Right lobe of liver (tissue), 6 donors: ENCODE results near the gene PARVB. TPM values are rescaled to one million over a fixed set of nuclear protein-coding genes. Genes with fewer than 3 reads are reported as not detected.
A peak's percentile ranks its signal among the peaks of the same experiment; 100 is the strongest.

Experiments
- ATAC-seq, 4 donors: fragments of 200-7000 bp; cut with Tn5 transposase; one replicate each; pipeline ENCODE4 v1.9.1; 2020; ENCODE audit warnings: mild to moderate bottlenecking in 4 of 4, moderate library complexity in 4 of 4
- DNase-seq, 3 donors: peaks; one replicate each; pipeline ENCODE4 v3.0.0-alpha.2; 2020
- H3K27ac ChIP-seq, 3 donors: fragments of 200-600 bp; one replicate each; pipeline ENCODE4 v1.8.0; 2022
- H3K27me3 ChIP-seq, 2 donors: fragments of 200-600 bp; one replicate each; pipeline ENCODE4 v1.8.0; 2022
- H3K36me3 ChIP-seq, 4 donors: fragments of 200-600 bp; sonication (generic) in 1 of 4; one replicate each; pipeline versions ENCODE4 v1.5.1 to v1.8.0; 2017 to 2022; ENCODE audit warnings: control low read depth in 1 of 4
- H3K4me1 ChIP-seq, 4 donors: fragments of 200-600 bp; sonication (generic) in 1 of 4; one replicate each; pipeline versions ENCODE4 v1.5.1 to v1.8.0; 2017 to 2022; ENCODE audit warnings: control low read depth in 1 of 4
- H3K4me3 ChIP-seq, 3 donors: fragments of 200-600 bp; one replicate each; pipeline ENCODE4 v1.8.0; 2022
- H3K9me3 ChIP-seq, 4 donors: fragments of 200-600 bp; sonication (generic) in 1 of 4; one replicate each; pipeline versions ENCODE4 v1.5.1 to v1.8.0; 2017 to 2022; ENCODE audit warnings: control low read depth in 1 of 4
- POLR2A ChIP-seq: fragments of 450-650 bp; IDR thresholded peaks from one replicate; pipeline ENCODE4 v1.6.1; 2017; ENCODE audit warnings: antibody characterized with exemption, mild to moderate bottlenecking
- WGBS: methylation state at CpG from one replicate; pipeline ENCODE4 v1.1.6; 2018; ENCODE audit warnings: low coverage, low lambda C conversion rate; ENCODE audit not compliant: insufficient coverage; ENCODE audit errors: missing lambda C conversion rate; 5-methylcytosine and 5-hydroxymethylcytosine counted together
- intact Hi-C, 2 donors: fragments of 100-400 bp; cut with DNase I; formaldehyde crosslinking; loops; one replicate each; pipeline versions ENCODE4 v1.11.2 to v1.14.1; 2022
- total RNA-seq, 6 experiments: library from RNA; depleted of rRNA in 2 of 6; stranded (reverse); fragments of >200 nt in 2 of 6; fragmentation: NEBNext Ultra II Directional in 3 of 6; extraction: Animal tissue kit (Norgen Biotek cat#: 25700) in 3 of 6; gene quantifications; one replicate each; pipeline versions ENCODE4 v1.1.0 to v1.2.4, GENCODE V29; 2016 to 2023
- TF ChIP-seq, protein P1 (sequence below), 4 donors: fragments of 200-600 bp in 3 of 4; fragments of 450-650 bp in 1 of 4; IDR thresholded peaks; one replicate each; pipeline versions ENCODE4 v1.5.1 to v1.8.0; 2016 to 2022; ENCODE audit warnings: antibody characterized with exemption in 4 of 4, mild to moderate bottlenecking in 2 of 4
- donor health status: DM: no; HTN: yes; CAD: no.
- donor health status: DM: no; HTN: no; CAD: no.
- donor health status: DM: no; HTN: no; CAD: no.
- donor health status: DM: no; HTN: yes; CAD: no.
- donor health status: DM: no; HTN: yes; CAD: no.

The PARVB gene
- total RNA-seq, 6 experiments from 2014 or later: 14.2 to 21.3 (median 15.2) TPM

DNA sequence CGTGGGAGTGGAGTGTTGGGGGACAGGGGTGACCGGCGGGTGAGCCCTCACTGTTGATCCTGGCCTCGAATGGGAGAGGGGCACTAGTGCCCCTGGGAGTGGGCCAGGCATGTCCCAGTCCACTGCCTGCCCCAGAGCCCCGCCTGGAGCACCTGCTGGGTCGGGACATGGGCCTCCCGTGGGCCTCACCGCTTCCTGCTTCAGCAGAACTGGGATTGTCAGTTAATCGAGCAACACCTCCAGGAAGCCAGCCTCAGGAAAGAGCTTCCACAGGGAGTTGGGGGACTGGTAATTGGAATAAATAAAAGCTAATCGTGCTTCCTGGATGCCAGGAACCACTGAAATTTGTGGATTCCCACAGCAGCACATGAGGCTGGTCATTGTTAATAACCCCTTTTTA is 43.8 kb downstream of the PARVB start:
- no peaks in the 10 kb centered on the region for H3K9me3 ChIP-seq
- H3K27me3 ChIP-seq: no peaks in the 10 kb centered on the region
- H3K4me3 ChIP-seq: no peak overlapping the region
- no peak overlapping the region for H3K27ac ChIP-seq
- DNase-seq: no peak
- WGBS: 53% methylated on average over 7 of the region's 10 CpGs
- no peak for TF ChIP-seq POLR2A
- TF ChIP-seq, protein P1, sequence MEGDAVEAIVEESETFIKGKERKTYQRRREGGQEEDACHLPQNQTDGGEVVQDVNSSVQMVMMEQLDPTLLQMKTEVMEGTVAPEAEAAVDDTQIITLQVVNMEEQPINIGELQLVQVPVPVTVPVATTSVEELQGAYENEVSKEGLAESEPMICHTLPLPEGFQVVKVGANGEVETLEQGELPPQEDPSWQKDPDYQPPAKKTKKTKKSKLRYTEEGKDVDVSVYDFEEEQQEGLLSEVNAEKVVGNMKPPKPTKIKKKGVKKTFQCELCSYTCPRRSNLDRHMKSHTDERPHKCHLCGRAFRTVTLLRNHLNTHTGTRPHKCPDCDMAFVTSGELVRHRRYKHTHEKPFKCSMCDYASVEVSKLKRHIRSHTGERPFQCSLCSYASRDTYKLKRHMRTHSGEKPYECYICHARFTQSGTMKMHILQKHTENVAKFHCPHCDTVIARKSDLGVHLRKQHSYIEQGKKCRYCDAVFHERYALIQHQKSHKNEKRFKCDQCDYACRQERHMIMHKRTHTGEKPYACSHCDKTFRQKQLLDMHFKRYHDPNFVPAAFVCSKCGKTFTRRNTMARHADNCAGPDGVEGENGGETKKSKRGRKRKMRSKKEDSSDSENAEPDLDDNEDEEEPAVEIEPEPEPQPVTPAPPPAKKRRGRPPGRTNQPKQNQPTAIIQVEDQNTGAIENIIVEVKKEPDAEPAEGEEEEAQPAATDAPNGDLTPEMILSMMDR (IDR thresholded peaks at IDR 0.05): no peak
- H3K4me1 ChIP-seq: no peaks in the 10 kb centered on the region
- ATAC-seq: peak in 1 of 4 donors; percentile 19
- intact Hi-C loops: no loop called here
- no peaks in the 10 kb centered on the region for H3K36me3 ChIP-seq

DNA sequence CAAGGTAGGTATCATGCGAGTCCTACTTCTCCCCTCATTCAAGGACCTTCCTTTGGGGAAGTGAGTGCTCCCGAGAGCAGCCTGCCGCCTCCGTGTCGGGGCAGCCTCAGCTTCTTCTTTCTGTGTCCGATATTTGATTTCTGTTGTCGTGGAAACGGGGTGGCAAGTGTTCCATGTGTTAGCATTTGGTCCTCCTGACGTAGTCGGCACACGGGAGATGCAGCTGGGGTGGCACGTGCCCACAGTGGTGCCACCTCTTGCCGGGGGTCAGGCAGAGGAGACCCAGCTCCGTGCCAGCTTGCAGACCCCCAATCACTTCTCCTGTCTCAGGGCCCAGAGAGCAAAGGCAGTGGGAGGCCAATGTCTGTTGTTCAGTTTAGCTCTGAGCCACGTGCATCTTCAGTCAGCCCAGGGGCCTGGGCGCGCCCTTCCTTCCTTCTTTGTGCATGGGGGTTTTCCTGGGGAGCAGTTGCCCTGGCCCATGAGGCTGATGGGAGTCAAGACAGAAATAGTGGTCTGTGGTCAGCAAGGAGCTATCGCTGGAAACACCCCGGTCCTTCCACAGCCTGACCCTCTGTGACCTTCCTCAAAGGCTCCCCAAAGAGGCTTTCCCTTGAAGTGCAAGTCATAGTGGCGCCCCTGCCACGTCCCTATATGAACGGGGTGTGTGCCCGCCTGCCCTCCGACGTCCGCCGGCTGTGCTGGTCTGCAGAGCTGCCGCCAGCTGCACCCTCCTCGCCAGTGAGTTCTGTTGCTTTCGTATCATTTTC is 44.5 kb downstream of the PARVB start:
- no peak for DNase-seq
- Histone ChIP-seq H3K36me3 (no peaks in the 10 kb centered on the region), H3K4me1 (no peaks in the 10 kb centered on the region), H3K27me3 (no peaks in the 10 kb centered on the region), H3K9me3 (no peaks in the 10 kb centered on the region), H3K27ac (no peak overlapping the region), H3K4me3 (no peak overlapping the region)
- TF ChIP-seq, protein P1 (IDR thresholded peaks at IDR 0.05): no peak
- TF ChIP-seq POLR2A: no peak
- intact Hi-C loops: no loop called here
- ATAC-seq: peak; percentile 41 to 60 (median 51)
- 39% methylated on average over 9 of the region's 30 CpGs for WGBS

DNA sequence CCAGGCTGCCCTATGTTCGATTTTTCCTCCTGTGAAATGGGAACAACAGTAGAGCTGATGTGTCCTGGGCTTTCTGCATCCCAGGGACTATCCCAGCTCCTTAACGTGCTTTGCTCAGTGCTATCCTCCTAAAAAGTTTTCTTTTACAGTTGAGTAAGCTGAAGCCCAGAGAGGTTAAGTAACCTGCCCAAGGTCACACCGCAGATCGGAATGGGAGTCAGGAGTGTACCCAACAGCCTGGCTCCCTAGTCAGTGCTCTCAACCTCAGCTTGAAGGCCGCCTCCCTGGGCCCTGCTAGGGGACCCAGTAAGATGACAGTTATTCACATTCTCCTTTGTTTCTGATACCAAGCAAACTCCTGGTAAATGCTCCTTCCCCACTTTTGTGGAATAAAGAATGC is 45.9 kb downstream of the PARVB start:
- 75% methylated on average over 2 of the region's 5 CpGs for WGBS
- no peaks in the 10 kb centered on the region for H3K36me3 ChIP-seq
- H3K27me3 ChIP-seq: no peaks in the 10 kb centered on the region
- no peaks in the 10 kb centered on the region for H3K9me3 ChIP-seq
- H3K4me1 ChIP-seq: no peaks in the 10 kb centered on the region
- DNase-seq: no peak
- no peak overlapping the region for H3K27ac ChIP-seq
- ATAC-seq: no peak
- TF ChIP-seq, protein P1 (IDR thresholded peaks at IDR 0.05): no peak
- TF ChIP-seq POLR2A: no peak
- no peak overlapping the region for H3K4me3 ChIP-seq
- intact Hi-C loops: loop anchor here in 1 of 2 donors (10.0 kb wide), 1 partner anchor 75 kb away; no protein-coding TSS in a partner anchor

DNA sequence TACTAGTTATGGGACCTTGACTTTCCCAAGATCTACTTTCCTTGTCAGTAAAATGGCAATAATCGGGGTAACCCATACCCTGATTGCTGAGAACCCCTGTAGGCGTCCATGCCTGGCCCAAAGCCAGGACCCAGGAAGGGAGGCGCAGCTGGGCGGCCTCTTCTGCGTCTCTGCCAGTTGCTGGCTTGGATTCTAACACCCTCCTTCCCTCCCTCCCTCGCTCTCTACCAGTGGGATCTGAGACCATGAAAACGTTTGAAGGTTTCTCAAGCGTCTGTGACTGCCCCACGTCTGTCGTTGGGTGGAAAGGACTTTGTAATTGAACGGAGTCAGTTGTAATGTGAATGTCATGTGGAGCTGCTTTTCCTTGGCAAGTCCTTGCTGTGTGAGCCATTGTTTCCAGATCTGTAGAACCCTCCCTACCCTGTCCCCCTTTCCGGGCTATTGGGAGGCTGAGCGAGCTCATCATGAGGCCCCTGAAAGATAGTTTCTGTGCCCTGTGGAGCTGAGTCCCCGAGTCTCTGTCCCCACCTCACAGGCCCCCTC is 47.8 kb downstream of the PARVB start:
- Histone ChIP-seq H3K4me1 (no peaks in the 10 kb centered on the region), H3K4me3 (no peak overlapping the region), H3K27me3 (no peaks in the 10 kb centered on the region), H3K9me3 (no peaks in the 10 kb centered on the region), H3K27ac (no peak overlapping the region), H3K36me3 (no peaks in the 10 kb centered on the region)
- 73% methylated on average over 7 of the region's 14 CpGs for WGBS
- ATAC-seq: no peak
- TF ChIP-seq, protein P1 (IDR thresholded peaks at IDR 0.05): no peak
- TF ChIP-seq POLR2A: no peak
- intact Hi-C loops: loop anchor here in 1 of 2 donors (10.0 kb wide), 1 partner anchor 77 kb away; no protein-coding TSS in a partner anchor
- no peak for DNase-seq
